HL-60 (cell line): ENCODE results near the gene GLDN.

Source experiments
- DNase-seq, 2 experiments: peaks; one replicate each; pipeline ENCODE4 v3.0.0-alpha.2; 2010 to 2020; ENCODE audit warnings: low read depth in 1 of 2, low spot score in 1 of 2
- H3K27ac ChIP-seq: fragments of 250-450 bp; sonication (Bioruptor Pico); replicated peaks from 2 replicates; pipeline ENCODE4 v1.5.1; 2020; ENCODE audit warnings: mild to moderate bottlenecking, moderate library complexity
- H3K27me3 ChIP-seq: fragments of 250-450 bp; sonication (Bioruptor Pico); 2 replicates; pipeline ENCODE4 v1.5.1; 2021; ENCODE audit warnings: mild to moderate bottlenecking, moderate library complexity; ENCODE audit not compliant: insufficient read depth, poor library complexity, severe bottlenecking
- H3K4me3 ChIP-seq: replicated peaks from 2 replicates; pipeline ENCODE4 v1.5.1; 2011; ENCODE audit warnings: mild to moderate bottlenecking, control low read depth, low read length; ENCODE audit not compliant: insufficient read depth
- GABPA ChIP-seq: IDR thresholded peaks from 2 replicates; pipeline ENCODE4 v1.6.1; 2012; ENCODE audit warnings: low read depth
- POLR2AphosphoS5 ChIP-seq: IDR thresholded peaks from 2 replicates; pipeline ENCODE4 v1.6.1; 2012; ENCODE audit warnings: low read depth
- SPI1 ChIP-seq: IDR thresholded peaks from 2 replicates; pipeline ENCODE4 v1.6.1; 2012; ENCODE audit warnings: low read depth, mild to moderate bottlenecking, borderline replicate concordance
- long read RNA-seq: library from polyadenylated mRNA; unstranded; transcript quantifications from one replicate; pipeline ENCODE4 v2.0.0, GENCODE V29; 2020
- TF ChIP-seq, protein P1 (sequence below): IDR thresholded peaks from 2 replicates; pipeline ENCODE4 v1.6.1; 2012; ENCODE audit warnings: low read depth; ENCODE audit not compliant: insufficient replicate concordance
- TF ChIP-seq, protein P2 (sequence below): IDR thresholded peaks from one replicate; pipeline ENCODE4 v1.5.1; 2011; ENCODE audit warnings: low read length, control low read depth, inconsistent platforms; ENCODE audit not compliant: insufficient read depth

GLDN gene
- long read RNA-seq = 0 reads

DNA sequence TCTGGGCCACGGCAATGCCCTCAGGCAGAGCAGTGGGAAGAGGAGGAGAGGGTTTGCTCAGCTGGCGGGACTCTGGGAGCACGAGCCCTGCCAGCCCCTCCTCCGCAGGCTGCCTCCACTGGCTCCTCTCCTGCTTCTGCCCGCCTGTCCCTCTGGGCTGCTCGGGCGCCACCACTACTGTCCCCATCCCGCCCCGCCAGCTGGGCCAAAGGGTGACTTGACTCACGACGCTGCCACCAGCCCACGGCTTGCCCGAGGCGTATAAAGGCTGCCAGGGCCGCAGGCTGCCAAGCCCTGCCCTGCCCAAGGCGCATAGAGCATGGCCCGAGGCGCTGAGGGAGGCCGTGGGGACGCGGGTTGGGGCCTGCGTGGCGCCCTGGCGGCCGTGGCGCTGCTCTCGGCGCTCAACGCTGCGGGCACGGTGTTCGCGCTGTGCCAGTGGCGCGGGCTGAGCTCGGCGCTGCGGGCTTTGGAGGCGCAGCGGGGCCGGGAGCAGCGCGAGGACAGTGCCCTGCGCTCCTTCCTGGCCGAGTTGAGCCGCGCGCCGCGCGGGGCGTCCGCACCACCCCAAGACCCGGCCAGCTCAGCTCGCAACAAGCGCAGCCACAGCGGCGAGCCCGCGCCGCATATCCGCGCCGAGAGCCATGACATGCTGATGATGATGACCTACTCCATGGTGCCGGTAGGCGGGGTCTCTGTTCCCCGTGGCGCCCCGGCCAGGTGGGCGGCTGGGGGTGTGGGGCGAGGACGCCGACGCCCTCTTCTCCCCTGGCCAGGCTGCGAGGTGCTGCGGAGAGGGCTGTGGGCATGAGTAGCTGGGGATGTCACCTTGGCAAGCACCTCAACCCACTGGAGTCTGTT, at the start of gene GLDN:
GLDN (plus strand) TSS at position 290 of the 861 bp plus-strand sequence; CDS start at position 320, 30 bp downstream.
- no peak for TF ChIP-seq POLR2AphosphoS5
- TF ChIP-seq SPI1 = no peak
- no peak for TF ChIP-seq GABPA
- TF ChIP-seq, protein P1, sequence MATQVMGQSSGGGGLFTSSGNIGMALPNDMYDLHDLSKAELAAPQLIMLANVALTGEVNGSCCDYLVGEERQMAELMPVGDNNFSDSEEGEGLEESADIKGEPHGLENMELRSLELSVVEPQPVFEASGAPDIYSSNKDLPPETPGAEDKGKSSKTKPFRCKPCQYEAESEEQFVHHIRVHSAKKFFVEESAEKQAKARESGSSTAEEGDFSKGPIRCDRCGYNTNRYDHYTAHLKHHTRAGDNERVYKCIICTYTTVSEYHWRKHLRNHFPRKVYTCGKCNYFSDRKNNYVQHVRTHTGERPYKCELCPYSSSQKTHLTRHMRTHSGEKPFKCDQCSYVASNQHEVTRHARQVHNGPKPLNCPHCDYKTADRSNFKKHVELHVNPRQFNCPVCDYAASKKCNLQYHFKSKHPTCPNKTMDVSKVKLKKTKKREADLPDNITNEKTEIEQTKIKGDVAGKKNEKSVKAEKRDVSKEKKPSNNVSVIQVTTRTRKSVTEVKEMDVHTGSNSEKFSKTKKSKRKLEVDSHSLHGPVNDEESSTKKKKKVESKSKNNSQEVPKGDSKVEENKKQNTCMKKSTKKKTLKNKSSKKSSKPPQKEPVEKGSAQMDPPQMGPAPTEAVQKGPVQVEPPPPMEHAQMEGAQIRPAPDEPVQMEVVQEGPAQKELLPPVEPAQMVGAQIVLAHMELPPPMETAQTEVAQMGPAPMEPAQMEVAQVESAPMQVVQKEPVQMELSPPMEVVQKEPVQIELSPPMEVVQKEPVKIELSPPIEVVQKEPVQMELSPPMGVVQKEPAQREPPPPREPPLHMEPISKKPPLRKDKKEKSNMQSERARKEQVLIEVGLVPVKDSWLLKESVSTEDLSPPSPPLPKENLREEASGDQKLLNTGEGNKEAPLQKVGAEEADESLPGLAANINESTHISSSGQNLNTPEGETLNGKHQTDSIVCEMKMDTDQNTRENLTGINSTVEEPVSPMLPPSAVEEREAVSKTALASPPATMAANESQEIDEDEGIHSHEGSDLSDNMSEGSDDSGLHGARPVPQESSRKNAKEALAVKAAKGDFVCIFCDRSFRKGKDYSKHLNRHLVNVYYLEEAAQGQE = no peak
- TF ChIP-seq, protein P2, sequence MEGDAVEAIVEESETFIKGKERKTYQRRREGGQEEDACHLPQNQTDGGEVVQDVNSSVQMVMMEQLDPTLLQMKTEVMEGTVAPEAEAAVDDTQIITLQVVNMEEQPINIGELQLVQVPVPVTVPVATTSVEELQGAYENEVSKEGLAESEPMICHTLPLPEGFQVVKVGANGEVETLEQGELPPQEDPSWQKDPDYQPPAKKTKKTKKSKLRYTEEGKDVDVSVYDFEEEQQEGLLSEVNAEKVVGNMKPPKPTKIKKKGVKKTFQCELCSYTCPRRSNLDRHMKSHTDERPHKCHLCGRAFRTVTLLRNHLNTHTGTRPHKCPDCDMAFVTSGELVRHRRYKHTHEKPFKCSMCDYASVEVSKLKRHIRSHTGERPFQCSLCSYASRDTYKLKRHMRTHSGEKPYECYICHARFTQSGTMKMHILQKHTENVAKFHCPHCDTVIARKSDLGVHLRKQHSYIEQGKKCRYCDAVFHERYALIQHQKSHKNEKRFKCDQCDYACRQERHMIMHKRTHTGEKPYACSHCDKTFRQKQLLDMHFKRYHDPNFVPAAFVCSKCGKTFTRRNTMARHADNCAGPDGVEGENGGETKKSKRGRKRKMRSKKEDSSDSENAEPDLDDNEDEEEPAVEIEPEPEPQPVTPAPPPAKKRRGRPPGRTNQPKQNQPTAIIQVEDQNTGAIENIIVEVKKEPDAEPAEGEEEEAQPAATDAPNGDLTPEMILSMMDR = no peak
- DNase-seq = peak in 1 of 2 experiments; percentile 11
- no peak within 1 kb of the TSS for H3K27ac ChIP-seq
- H3K27me3 ChIP-seq = peaks cover 5% of the 10 kb centered on the region
- peak within 1 kb of the TSS; percentile 44 for H3K4me3 ChIP-seq

DNA sequence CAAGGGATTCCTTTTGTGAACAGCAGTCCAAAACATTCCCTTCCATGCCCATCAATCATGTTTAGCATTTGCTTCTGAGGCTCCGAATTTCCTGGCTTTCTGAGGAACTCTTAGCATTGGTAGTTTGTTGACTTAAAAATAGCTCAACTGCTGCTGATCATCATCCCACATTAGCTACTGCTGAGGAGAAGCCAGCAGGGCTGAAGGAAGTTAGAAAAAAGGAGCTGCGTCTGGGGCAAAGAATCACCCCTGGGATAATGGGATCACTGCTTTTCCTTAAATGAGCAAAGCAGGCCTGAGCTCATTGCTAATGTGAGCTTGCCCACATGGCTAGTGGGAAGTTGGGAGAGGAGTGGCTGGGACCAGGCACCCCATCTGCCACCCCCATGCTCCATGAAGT, 42.8 kb upstream of the GLDN start:
- no peak for TF ChIP-seq POLR2AphosphoS5
- TF ChIP-seq, protein P2 = no peak
- TF ChIP-seq GABPA = no peak
- TF ChIP-seq, protein P1 = no peak
- TF ChIP-seq SPI1 = no peak
- H3K27ac ChIP-seq = no peak overlapping the region
- DNase-seq = no peak

DNA sequence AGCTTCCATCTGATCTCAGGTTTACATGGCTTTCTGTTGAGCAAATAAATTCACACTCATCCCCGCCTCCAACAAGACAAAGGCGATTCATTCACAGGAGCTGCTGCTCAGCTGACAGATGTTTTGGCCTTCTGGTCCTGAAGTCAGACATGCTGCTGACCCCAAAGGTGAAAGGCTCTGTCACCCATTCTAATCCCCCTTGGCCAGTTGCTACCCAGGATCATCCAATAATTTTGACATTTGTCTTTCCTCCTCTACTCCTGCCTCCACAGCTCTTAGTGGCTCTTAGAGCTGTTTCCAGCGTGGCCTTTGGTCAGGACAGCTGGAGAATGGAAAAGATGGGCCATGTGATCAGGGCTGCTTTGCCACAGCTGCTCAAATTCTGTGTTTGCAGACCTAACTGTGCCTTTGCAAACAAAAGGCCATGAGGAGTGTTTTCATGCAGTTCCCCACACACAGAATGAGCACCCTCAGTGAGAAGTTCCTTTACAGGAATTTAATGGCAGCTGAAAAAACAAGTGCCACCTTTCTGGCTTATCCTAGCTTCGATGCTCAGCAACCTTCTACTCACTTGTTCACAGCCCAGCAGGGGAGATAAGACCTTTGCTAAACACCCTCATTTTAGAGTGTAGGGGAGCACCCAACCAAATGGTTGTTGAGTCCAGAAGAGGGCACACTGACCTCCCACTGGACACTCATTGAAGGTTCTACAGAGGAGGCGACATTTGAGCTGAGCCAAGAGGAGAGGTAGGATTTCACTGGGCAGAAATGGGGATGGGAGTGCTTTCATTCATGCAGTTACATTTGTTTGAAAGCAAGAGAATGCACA, 42.1 kb upstream of the GLDN start:
- no peak overlapping the region for H3K27ac ChIP-seq
- H3K27me3 ChIP-seq = no peaks in the 10 kb centered on the region
- no peak overlapping the region for H3K4me3 ChIP-seq
- TF ChIP-seq SPI1 (no peak), GABPA (no peak), POLR2AphosphoS5 (no peak)
- TF ChIP-seq, protein P1 = no peak
- TF ChIP-seq, protein P2 = no peak
- no peak for DNase-seq

More for the DNA sequence above, 42.8 kb upstream of the GLDN start:
- Histone ChIP-seq H3K4me3 (no peak overlapping the region), H3K27me3 (no peaks in the 10 kb centered on the region)
